MM.1S (cell line): ENCODE results near the gene PHACTR1.

Experiments used
- DNase-seq: peaks from one replicate; pipeline ENCODE4 v3.0.0-alpha.2; 2015
- H2AFZ ChIP-seq: fragments of 300-600 bp; sonication (generic); 2 replicates; pipeline ENCODE4 v1.6.0; 2016; ENCODE audit warnings: antibody characterized with exemption, low read length
- H3F3A ChIP-seq: fragments of 300-600 bp; sonication (generic); 2 replicates; pipeline ENCODE4 v1.6.1; 2016; ENCODE audit warnings: mild to moderate bottlenecking, antibody characterized with exemption, low read length, moderate library complexity, mixed read lengths; ENCODE audit not compliant: insufficient read depth
- H3K27ac ChIP-seq: fragments of 300-600 bp; sonication (generic); 2 replicates; pipeline ENCODE4 v1.5.1; 2016; ENCODE audit warnings: mild to moderate bottlenecking, low read length
- H3K27me3 ChIP-seq: fragments of 300-600 bp; sonication (generic); replicated peaks from 2 replicates; pipeline ENCODE4 v1.6.0; 2016; ENCODE audit warnings: low read length; ENCODE audit not compliant: insufficient read depth
- H3K36me3 ChIP-seq: fragments of 300-600 bp; sonication (generic); replicated peaks from 2 replicates; pipeline ENCODE4 v1.6.1; 2016; ENCODE audit warnings: mild to moderate bottlenecking, low read length, mixed read lengths; ENCODE audit not compliant: insufficient read depth
- H3K4me1 ChIP-seq: fragments of 300-600 bp; sonication (generic); 2 replicates; pipeline ENCODE4 v1.6.1; 2016; ENCODE audit warnings: low read length, mixed read lengths
- H3K4me2 ChIP-seq: fragments of 300-600 bp; sonication (generic); 2 replicates; pipeline ENCODE4 v1.6.0; 2016; ENCODE audit warnings: low read depth, low read length
- H3K4me3 ChIP-seq: fragments of 300-600 bp; sonication (generic); 2 replicates; pipeline ENCODE4 v1.5.1; 2016; ENCODE audit warnings: low read length, mixed read lengths
- H3K79me2 ChIP-seq: fragments of 300-600 bp; sonication (generic); 2 replicates; pipeline ENCODE4 v1.6.1; 2016; ENCODE audit warnings: mixed run types, low read length, mixed read lengths
- H3K9ac ChIP-seq: fragments of 300-600 bp; sonication (generic); 2 replicates; pipeline ENCODE4 v1.6.1; 2016; ENCODE audit warnings: low read length, mixed read lengths
- H3K9me2 ChIP-seq: fragments of 300-600 bp; sonication (generic); replicated peaks from 2 replicates; pipeline ENCODE4 v1.6.1; 2016; ENCODE audit warnings: mild to moderate bottlenecking, low read length, mixed read lengths; ENCODE audit not compliant: insufficient read depth
- H3K9me3 ChIP-seq: fragments of 300-600 bp; sonication (generic); replicated peaks from 2 replicates; pipeline ENCODE4 v1.6.1; 2016; ENCODE audit warnings: mild to moderate bottlenecking, low read length, mixed read lengths; ENCODE audit not compliant: insufficient read depth
- H4K20me1 ChIP-seq: fragments of 300-600 bp; sonication (generic); 2 replicates; pipeline ENCODE4 v1.6.1; 2016; ENCODE audit warnings: mild to moderate bottlenecking, low read length, moderate library complexity, mixed read lengths; ENCODE audit not compliant: insufficient read depth
- EZH2 ChIP-seq: fragments of 300-600 bp; sonication (generic); optimal IDR thresholded peaks from 2 replicates; pipeline ENCODE3; 2017; ENCODE audit warnings: low read depth, mild to moderate bottlenecking, antibody characterized with exemption, low read length, mixed read lengths
- EZH2phosphoT487 ChIP-seq: fragments of 300-600 bp; sonication (generic); IDR thresholded peaks from 2 replicates; pipeline ENCODE4 v1.6.1; 2018; ENCODE audit warnings: antibody characterized with exemption, low read length
- TF ChIP-seq, protein P1 (sequence below): fragments of 300-600 bp; sonication (generic); IDR thresholded peaks from 2 replicates; pipeline ENCODE4 v1.5.1; 2016; ENCODE audit warnings: antibody characterized with exemption, low read length, mixed read lengths

PHACTR1 gene

DNA sequence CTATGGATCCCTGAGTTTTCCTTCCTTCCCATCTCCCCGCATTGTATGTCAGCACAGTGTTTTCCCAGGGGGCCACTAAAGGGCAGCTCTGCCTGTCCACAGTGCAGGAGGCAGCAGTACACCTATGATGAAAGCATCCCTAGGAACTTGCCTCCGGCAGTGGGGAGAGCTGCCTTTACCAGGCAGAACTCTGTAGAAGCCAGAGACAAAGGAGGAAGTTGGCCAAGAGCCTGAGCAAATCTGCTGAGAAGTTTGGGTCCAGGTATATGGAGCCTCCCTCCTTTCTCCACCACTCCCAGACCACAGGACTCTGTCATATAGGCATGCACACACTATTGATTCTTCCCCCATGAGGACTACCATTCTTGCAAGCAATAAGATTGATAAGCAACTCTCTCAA lies 329.1 kb downstream of the PHACTR1 start:
- no peaks in the 10 kb centered on the region for H3K27me3 ChIP-seq
- no peaks in the 10 kb centered on the region for H3K79me2 ChIP-seq
- no peak overlapping the region for H3K4me3 ChIP-seq
- no peaks in the 10 kb centered on the region for H3K9me3 ChIP-seq
- 0 out of 2 replicates have a peak, but pooled peaks cover 2% of the 10 kb centered on the region for H3K4me1 ChIP-seq
- no peak overlapping the region for H3K27ac ChIP-seq
- H2AFZ ChIP-seq, result no peak overlapping the region
- DNase-seq, result no peak
- no peaks in the 10 kb centered on the region for H3K36me3 ChIP-seq
- no peak for TF ChIP-seq EZH2phosphoT487
- TF ChIP-seq, protein P1, sequence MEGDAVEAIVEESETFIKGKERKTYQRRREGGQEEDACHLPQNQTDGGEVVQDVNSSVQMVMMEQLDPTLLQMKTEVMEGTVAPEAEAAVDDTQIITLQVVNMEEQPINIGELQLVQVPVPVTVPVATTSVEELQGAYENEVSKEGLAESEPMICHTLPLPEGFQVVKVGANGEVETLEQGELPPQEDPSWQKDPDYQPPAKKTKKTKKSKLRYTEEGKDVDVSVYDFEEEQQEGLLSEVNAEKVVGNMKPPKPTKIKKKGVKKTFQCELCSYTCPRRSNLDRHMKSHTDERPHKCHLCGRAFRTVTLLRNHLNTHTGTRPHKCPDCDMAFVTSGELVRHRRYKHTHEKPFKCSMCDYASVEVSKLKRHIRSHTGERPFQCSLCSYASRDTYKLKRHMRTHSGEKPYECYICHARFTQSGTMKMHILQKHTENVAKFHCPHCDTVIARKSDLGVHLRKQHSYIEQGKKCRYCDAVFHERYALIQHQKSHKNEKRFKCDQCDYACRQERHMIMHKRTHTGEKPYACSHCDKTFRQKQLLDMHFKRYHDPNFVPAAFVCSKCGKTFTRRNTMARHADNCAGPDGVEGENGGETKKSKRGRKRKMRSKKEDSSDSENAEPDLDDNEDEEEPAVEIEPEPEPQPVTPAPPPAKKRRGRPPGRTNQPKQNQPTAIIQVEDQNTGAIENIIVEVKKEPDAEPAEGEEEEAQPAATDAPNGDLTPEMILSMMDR, result no peak
- no peak for TF ChIP-seq EZH2
- H3F3A ChIP-seq, result no peaks in the 10 kb centered on the region
- no peak overlapping the region for H3K4me2 ChIP-seq
- H4K20me1 ChIP-seq, result no peaks in the 10 kb centered on the region
- H3K9me2 ChIP-seq, result no peaks in the 10 kb centered on the region
- H3K9ac ChIP-seq, result no peak overlapping the region

DNA sequence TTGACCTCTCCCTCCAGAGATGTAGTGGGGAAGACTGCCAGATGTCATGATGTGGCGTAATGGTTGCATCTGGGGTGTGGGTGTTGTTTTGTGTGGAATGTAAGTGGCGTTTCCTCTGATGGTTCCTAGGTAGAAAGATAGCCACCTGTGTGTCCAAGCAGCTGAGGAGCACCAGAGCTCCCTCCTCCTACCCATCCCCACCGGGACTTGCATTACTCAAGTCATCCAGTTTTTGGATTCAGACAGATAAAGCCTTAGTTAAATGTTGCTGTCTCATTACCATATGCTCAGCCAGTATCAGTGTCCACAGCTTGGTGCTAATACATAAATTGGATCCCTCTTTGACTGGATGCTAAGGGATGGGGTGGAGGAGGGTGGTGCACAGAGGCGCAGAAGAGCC lies 329.5 kb downstream of the PHACTR1 start:
- Histone ChIP-seq H3K9me3 (no peaks in the 10 kb centered on the region), H3K4me1 (0 out of 2 replicates have a peak, but pooled peaks cover 2% of the 10 kb centered on the region), H3K27me3 (no peaks in the 10 kb centered on the region), H3K27ac (no peak overlapping the region), H3K9me2 (no peaks in the 10 kb centered on the region), H4K20me1 (no peaks in the 10 kb centered on the region), H3K4me2 (no peak overlapping the region), H2AFZ (no peak overlapping the region), H3K36me3 (no peaks in the 10 kb centered on the region), H3K9ac (no peak overlapping the region), H3K79me2 (no peaks in the 10 kb centered on the region), H3K4me3 (no peak overlapping the region), H3F3A (no peaks in the 10 kb centered on the region)
- TF ChIP-seq EZH2phosphoT487, result no peak
- no peak for TF ChIP-seq EZH2
- TF ChIP-seq, protein P1, result no peak
- DNase-seq, result no peak

DNA sequence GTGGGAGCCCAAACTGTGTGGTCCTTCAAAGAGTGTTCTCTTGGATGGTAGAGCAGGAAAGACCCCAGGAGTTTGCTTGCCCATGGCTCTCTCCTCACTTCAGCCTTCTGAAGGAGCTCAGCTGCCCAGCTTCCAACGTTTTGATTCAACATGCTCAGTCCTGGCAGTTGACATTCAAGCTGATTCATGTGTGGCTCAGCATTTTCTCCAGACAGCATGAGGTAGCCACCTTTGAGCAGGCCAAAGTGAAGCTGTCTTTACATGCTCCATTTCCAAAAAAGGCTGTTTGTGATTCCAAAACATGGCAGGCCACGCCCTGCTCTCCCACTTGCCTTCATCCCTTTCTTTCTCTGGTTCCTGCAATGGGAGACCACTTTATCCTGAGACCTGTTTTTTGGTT lies 331.5 kb downstream of the PHACTR1 start:
- Histone ChIP-seq H3K9me2 (no peaks in the 10 kb centered on the region), H3K4me1 (no peaks in the 10 kb centered on the region), H2AFZ (no peak overlapping the region), H3K9me3 (no peaks in the 10 kb centered on the region), H4K20me1 (no peaks in the 10 kb centered on the region), H3K4me3 (no peak overlapping the region), H3F3A (no peaks in the 10 kb centered on the region), H3K27me3 (no peaks in the 10 kb centered on the region), H3K9ac (no peak overlapping the region), H3K79me2 (no peaks in the 10 kb centered on the region), H3K36me3 (no peaks in the 10 kb centered on the region), H3K4me2 (no peak overlapping the region), H3K27ac (no peak overlapping the region)
- no peak for TF ChIP-seq EZH2phosphoT487
- TF ChIP-seq, protein P1, result no peak
- no peak for TF ChIP-seq EZH2
- DNase-seq, result no peak
